Activated CD4-positive, alpha-beta T cell treated with anti-CD3 and anti-CD28 coated beads, Interleukin-2, amount 50 U/mL, for 1 hour (primary cell): ENCODE data around the gene KRTAP17-1.

Experiments
- DNase-seq: peaks from one replicate; pipeline ENCODE4 v3.0.0-alpha.2; 2020

The KRTAP17-1 gene

GRCh38 chr17:41331606-41332005 is 16.1 kb upstream of the KRTAP17-1 start:
- no peak for DNase-seq

DNA sequence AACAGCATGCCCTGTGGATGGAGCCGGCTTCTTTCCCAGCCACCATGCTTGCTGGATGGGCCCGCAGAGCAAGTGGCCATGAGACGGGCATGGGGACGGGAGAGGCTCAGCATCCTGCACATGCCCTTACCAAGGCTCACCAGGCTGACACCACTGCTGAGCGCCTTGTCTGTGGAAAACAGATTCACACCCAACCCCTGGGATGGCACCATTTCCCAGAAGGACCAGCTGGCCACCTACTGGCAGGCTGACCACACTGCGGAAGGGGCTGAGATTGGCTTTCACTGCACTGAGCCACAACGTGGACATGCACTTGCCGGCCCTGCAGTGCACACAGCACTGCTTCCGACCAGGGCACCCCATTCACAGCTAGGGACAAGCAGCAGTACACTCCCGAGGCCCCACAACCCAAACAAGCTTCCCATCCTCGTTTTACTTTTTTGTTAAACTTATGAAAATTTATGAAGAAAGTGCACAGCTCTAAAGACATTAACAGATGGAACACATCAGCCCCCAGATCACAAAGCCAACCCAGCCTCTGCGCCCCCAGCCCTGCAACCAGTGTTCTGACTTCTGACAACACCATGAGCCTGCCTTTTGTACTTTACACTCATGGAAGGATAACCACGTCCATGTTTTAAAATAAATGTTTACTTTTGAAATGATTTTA is 13.9 kb upstream of the KRTAP17-1 start:
- no peak for DNase-seq

- no peak for DNase-seq
Measured at GRCh38 chr17:41328207-41328606, 12.7 kb upstream of the KRTAP17-1 start.

- no peak for DNase-seq
Measured at GRCh38 chr17:41327411-41328120, 12.1 kb upstream of the KRTAP17-1 start.

DNA sequence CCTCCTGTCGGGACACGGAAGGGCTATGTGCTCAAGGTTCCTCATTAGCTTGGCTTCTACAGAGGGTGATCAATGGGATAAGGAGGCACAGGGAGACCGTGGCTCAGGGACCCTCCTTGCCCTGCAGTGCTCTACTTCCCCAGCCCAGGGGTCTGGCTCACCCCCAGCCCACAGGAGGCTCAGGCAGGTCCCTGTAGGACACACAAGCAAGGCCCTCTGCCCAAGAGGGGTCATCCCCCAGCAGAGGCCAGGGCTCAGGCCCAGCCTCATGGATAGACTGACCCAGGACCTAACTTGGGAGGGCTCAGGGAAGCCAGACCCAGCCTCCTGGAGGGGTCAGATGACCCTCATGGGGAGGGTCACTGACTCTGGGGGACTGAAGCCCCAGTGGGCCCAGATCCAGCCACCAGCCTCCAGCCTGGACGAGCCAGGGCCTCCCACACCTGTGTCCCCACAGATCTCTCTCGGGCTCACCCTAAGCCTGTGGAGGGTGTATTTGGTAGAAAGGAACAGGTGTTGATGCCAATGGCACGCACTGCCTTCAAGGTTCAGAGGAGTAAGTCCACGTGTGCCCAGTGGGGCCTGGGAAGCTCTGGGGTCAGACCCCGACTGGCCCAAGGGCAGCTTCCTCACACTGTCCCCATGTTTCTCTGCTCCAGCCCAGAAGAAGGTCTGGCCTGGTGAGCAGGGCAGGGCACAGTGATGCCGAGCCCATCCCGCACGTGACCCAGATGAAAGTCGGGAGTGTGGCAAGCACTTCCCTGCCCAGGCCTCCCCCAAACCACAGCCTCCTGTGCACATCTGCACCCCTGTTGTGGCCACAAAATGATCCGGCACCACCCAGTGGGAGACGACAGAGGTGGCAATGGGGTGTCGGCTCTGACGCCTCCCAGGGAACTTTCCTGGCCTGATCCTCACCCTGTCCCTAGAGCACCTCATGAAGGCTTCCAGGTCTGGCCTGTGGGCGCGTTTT is 10.9 kb upstream of the KRTAP17-1 start:
- DNase-seq: peak; percentile 30

DNA sequence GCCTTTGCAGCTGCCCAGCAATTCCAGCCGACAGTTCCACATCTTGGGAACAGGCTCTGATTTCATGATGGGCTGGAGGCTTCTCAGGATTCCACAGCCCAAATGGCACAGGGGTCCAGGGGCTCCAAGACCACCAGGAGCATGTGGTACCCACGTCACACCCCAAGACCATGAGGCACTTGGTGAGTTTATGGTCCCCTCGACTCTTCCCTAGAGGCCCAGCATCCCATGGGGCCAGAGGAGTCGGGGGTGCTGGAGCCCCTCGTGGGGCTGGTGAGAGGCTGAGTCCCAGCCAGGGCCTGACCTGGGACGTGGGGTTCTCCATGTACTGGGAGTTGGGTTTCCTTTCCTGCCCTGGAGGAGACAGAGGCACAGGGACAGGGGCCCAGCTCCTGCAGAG is 10.1 kb upstream of the KRTAP17-1 start:
- no peak for DNase-seq

GRCh38 chr17:41325126-41325525 is 9.6 kb upstream of the KRTAP17-1 start:
- no peak for DNase-seq

GRCh38 chr17:41324180-41325075 is 8.9 kb upstream of the KRTAP17-1 start:
- DNase-seq: no peak

GRCh38 chr17:41322903-41323895 is 7.7 kb upstream of the KRTAP17-1 start:
- DNase-seq: no peak

- no peak for DNase-seq
Measured at GRCh38 chr17:41322094-41322902, 6.8 kb upstream of the KRTAP17-1 start.

DNA sequence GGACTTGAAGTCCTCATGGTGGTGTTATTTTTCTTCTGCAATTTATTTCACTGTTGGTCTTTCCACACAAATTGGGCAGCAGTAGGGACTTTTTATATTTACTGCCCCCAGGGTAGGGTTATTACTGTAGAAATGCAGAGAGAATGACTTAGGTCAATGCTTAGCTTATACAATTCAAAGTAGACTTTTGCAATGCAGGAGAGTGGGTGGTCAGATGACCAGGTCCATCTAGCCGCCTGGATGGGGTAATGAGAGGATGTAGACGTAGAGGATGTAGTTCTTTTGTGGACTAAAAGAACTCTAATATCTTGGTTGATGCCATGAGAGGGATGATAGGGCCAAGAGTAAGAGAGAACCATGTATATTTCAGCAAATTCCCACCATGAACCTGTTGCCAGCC is 2.7 kb upstream of the KRTAP17-1 start:
- no peak for DNase-seq

- no peak for DNase-seq
Measured at GRCh38 chr17:41315814-41316445, 420 bp upstream of the KRTAP17-1 start.

- no peak for DNase-seq
Measured at GRCh38 chr17:41311111-41311510, 4.4 kb downstream of the KRTAP17-1 start.

DNA sequence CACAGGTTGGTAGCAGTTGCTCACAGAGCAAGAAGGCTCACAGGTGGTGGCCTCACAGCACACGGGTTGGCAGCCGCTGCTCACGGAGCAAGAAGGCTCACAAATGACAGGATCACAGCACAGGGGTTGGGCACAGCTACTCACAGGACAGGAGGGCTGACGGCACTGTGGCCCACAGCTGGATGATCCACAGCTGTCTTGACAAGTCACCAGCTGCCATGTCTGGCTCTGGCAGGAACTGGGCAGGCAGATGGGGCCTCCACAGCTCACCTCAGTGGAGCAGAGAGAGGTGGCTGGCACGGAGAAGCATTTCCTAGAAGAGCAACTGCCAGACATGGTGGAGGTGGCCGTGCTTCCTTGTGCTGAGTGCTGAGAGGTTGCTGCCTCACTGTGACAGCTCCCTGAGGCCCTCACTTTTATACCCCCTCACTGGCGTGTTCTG is 6.6 kb downstream of the KRTAP17-1 start, which contains the start of gene KRTAP16-1:
KRTAP16-1 (minus strand) TSS at position 392 of the 442 bp plus-strand sequence; CDS start at position 336, 56 bp downstream.
- DNase-seq: peak; percentile 56

GRCh38 chr17:41308251-41308917 is 7.1 kb downstream of the KRTAP17-1 start:
- peak; percentile 77 for DNase-seq

DNA sequence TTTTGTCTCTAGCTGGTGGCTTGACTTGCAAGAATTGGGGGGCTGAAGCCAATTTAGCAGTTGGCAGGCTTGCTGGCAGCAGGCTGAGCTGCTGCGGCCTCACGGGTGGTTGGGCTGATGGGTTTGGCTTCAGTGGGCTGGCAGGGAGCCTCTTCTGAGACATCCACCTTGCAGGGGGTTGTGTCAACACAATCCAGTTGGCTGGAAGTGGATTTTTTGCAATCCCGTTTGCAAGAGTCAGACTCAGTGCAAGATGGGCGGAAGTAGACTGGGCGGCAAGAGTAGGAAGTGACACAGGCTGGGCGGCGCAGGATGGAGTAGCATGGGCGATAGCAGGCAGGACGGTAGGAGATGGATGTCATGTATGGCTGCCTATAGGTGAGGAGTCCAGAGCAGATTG is 7.9 kb downstream of the KRTAP17-1 start:
- no peak for DNase-seq

- no peak for DNase-seq
Measured at GRCh38 chr17:41304091-41304490, 11.4 kb downstream of the KRTAP17-1 start.

- no peak for DNase-seq
Measured at GRCh38 chr17:41302981-41303380, 12.5 kb downstream of the KRTAP17-1 start.
